ENCODE measurements around the gene BOLA2B. TPM values are rescaled to one million over a fixed set of nuclear protein-coding genes. Genes with fewer than 3 reads are reported as not detected.
A peak's percentile ranks its signal among the peaks of the same experiment; 100 is the strongest.
"Not testable (repeated sequence)": the region's sequence is repeated elsewhere in the genome, so short reads cannot be mapped to it uniquely, and the experiment has no call there.

BOLA2B gene
- total and polyA plus RNA-seq, 11 donors = 41.6 to 204 (median 73.5) TPM

GRCh38 chr16:30180741-30181140, 12.7 kb downstream of the BOLA2B start:
- 76 to 85% (median 80%) methylated on average over 3 of the region's 3 CpGs for WGBS, 4 donors
- Histone ChIP-seq H3K27ac (no peak overlapping the region), H3K36me3 (no peaks in the 10 kb centered on the region), H3K27me3 (no peaks in the 10 kb centered on the region), H3K4me1 (peaks cover 0 to 17% (median 7%) of the 10 kb centered on the region in 12 donors), H3K4me3 (no peak overlapping the region), H3K9me3 (no peaks in the 10 kb centered on the region)
- ATAC-seq (no peak), DNase-seq (no peak)
- TF ChIP-seq CTCF (IDR thresholded peaks at IDR 0.05) = no peak
- no peak for TF ChIP-seq POLR2A (IDR thresholded peaks at IDR 0.05)
- intact Hi-C loops (cut with DNase I) = loop anchor here in 1 of 10 donors (5.0 kb wide), 1 partner anchor 58 kb away; the partner anchor contains the start of gene MAPK3

GRCh38 chr16:30179931-30180330, 13.5 kb downstream of the BOLA2B start:
- ATAC-seq (no peak), DNase-seq (no peak)
- peaks cover 0 to 17% (median 7%) of the 10 kb centered on the region in 12 donors for H3K4me1 ChIP-seq
- H3K9me3 ChIP-seq = no peaks in the 10 kb centered on the region
- H3K27me3 ChIP-seq = no peaks in the 10 kb centered on the region
- 85 to 94% (median 93%) methylated on average over 8 to 9 of the region's 9 CpGs for WGBS, 4 donors
- intact Hi-C loops (cut with DNase I) = loop anchor here in 1 of 10 donors (5.0 kb wide), 1 partner anchor 58 kb away; the partner anchor contains the start of gene MAPK3
- no peak overlapping the region for H3K4me3 ChIP-seq
- no peaks in the 10 kb centered on the region for H3K36me3 ChIP-seq
- TF ChIP-seq CTCF (IDR thresholded peaks at IDR 0.05) (no peak), POLR2A (IDR thresholded peaks at IDR 0.05) (no peak)
- no peak overlapping the region for H3K27ac ChIP-seq

- 93 to 97% (median 95%) methylated on average over 4 of the region's 4 CpGs for WGBS, 4 donors
- intact Hi-C loops (cut with DNase I) = no loop called here
- H3K9me3 ChIP-seq = no peaks in the 10 kb centered on the region
- no peak overlapping the region for H3K4me3 ChIP-seq
- peaks cover 0 to 13% (median 5%) of the 10 kb centered on the region in 12 donors for H3K4me1 ChIP-seq
- no peak for ATAC-seq
- no peaks in the 10 kb centered on the region for H3K27me3 ChIP-seq
- DNase-seq = peak in 1 of 5 donors; percentile 2
- no peak for TF ChIP-seq POLR2A (IDR thresholded peaks at IDR 0.05)
- H3K27ac ChIP-seq = no peak overlapping the region
- H3K36me3 ChIP-seq = no peaks in the 10 kb centered on the region
Measured at GRCh38 chr16:30179195-30179594, 14.3 kb downstream of the BOLA2B start.

GRCh38 chr16:30176876-30177275, 16.6 kb downstream of the BOLA2B start:
- H3K36me3 ChIP-seq; H3K27me3 ChIP-seq; DNase-seq; H3K27ac ChIP-seq; H3K9me3 ChIP-seq; H3K4me3 ChIP-seq; intact Hi-C loops (cut with DNase I); H3K4me1 ChIP-seq; ATAC-seq: not testable (repeated sequence)
- 86 to 94% (median 90%) methylated on average over 6 of the region's 6 CpGs for WGBS, 4 donors

GRCh38 chr16:30173054-30173453, 20.4 kb downstream of the BOLA2B start:
- no peak overlapping the region for H3K4me3 ChIP-seq
- 89 to 92% (median 91%) methylated on average over 7 of the region's 7 CpGs for WGBS, 4 donors
- DNase-seq = no peak
- H3K9me3 ChIP-seq = no peaks in the 10 kb centered on the region
- no peak for ATAC-seq
- H3K27me3 ChIP-seq = no peaks in the 10 kb centered on the region
- TF ChIP-seq CTCF (IDR thresholded peaks at IDR 0.05) (no peak), POLR2A (IDR thresholded peaks at IDR 0.05) (no peak)
- intact Hi-C loops (cut with DNase I) = no loop called here
- H3K27ac ChIP-seq = no peak overlapping the region
- H3K36me3 ChIP-seq = no peaks in the 10 kb centered on the region
- no peaks in the 10 kb centered on the region for H3K4me1 ChIP-seq

GRCh38 chr16:30170145-30170544, 23.3 kb downstream of the BOLA2B start:
- peaks cover 0 to 14% (median 0%) of the 10 kb centered on the region in 12 donors for H3K4me1 ChIP-seq
- intact Hi-C loops (cut with DNase I); H3K4me3 ChIP-seq; DNase-seq; H3K27ac ChIP-seq; ATAC-seq; H3K36me3 ChIP-seq; H3K27me3 ChIP-seq; H3K9me3 ChIP-seq: not testable (repeated sequence)
- 87 to 89% methylated on average over 15 to 19 of the region's 31 CpGs; no CpG with 5 or more reads in 2 of the 4 donors for WGBS, 4 donors

- H3K27me3 ChIP-seq; H3K27ac ChIP-seq; ATAC-seq; H3K9me3 ChIP-seq; H3K36me3 ChIP-seq; H3K4me3 ChIP-seq; intact Hi-C loops (cut with DNase I); DNase-seq: not testable (repeated sequence)
- WGBS, 4 donors = 95 to 96% methylated on average over 35 to 38 of the region's 38 CpGs; no CpG with 5 or more reads in 2 of the 4 donors
- peaks cover 0 to 14% (median 0%) of the 10 kb centered on the region in 12 donors for H3K4me1 ChIP-seq
Measured at GRCh38 chr16:30169416-30169815, 24.1 kb downstream of the BOLA2B start.

GRCh38 chr16:30168746-30169145, 24.7 kb downstream of the BOLA2B start:
- H3K27ac ChIP-seq; H3K4me3 ChIP-seq; ATAC-seq; H3K27me3 ChIP-seq; intact Hi-C loops (cut with DNase I); DNase-seq; H3K36me3 ChIP-seq; H3K9me3 ChIP-seq: not testable (repeated sequence)
- H3K4me1 ChIP-seq = peaks cover 0 to 14% (median 0%) of the 10 kb centered on the region in 12 donors
- WGBS, 4 donors = 81 to 84% methylated on average over 15 to 18 of the region's 29 CpGs; no CpG with 5 or more reads in 2 of the 4 donors

All from heart left ventricle (tissue), 16 donors.